H1 (cell line): ENCODE data around the gene SH2D1B. TPM values are rescaled to one million over a fixed set of nuclear protein-coding genes. Genes with fewer than 3 reads are reported as not detected.

Source experiments
- BCL11A ChIP-seq, 2 experiments: IDR thresholded peaks; one replicate each; pipeline ENCODE4 v1.6.1; 2011; ENCODE audit warnings: low read depth in 2 of 2, low read length in 2 of 2, mild to moderate bottlenecking in 2 of 2
- CEBPB ChIP-seq: IDR thresholded peaks from 2 replicates; pipeline ENCODE4 v1.6.1; 2012; ENCODE audit warnings: low read depth, low read length
- RNF2 ChIP-seq: fragments of 200-900, 300-1000 bp; sonication (generic); IDR thresholded peaks from 2 replicates; pipeline ENCODE4 v1.7.1; 2016; ENCODE audit warnings: borderline replicate concordance, low read depth, mild to moderate bottlenecking, antibody characterized with exemption, low read length; ENCODE audit not compliant: poor library complexity, severe bottlenecking; ENCODE audit errors: missing control alignments
- SP2 ChIP-seq: IDR thresholded peaks from 2 replicates; pipeline ENCODE4 v1.6.1; 2012; ENCODE audit warnings: mild to moderate bottlenecking, low read length, inconsistent platforms
- polyA plus RNA-seq, 7 experiments: library from polyadenylated mRNA; depleted of rRNA in 3 of 7; stranded (reverse) in 5 of 7; unstranded in 2 of 7; fragments of >200 nt in 5 of 7; fragments of 200-250 nt in 2 of 7; gene quantifications; 1 replicate in 5 of 7; 2 replicates in 1 of 7; 4 replicates in 1 of 7; pipeline versions ENCODE4 v1.2.1 to v1.2.3, GENCODE V29; 2011 to 2013; ENCODE audit warnings: missing spikeins in 2 of 7, mixed read lengths in 2 of 7
- total RNA-seq: library from RNA; stranded (reverse); fragmentation: NEBNext Ultra II Directional; extraction: Animal tissue kit (Norgen Biotek cat#: 25700); gene quantifications from 2 replicates; pipeline ENCODE4 v1.2.1, GENCODE V29; 2021
- TF ChIP-seq, protein P1 (sequence below): IDR thresholded peaks from 2 replicates; pipeline ENCODE4 v1.6.1; 2011; ENCODE audit warnings: low read length, improper control_type of control experiment
- TF ChIP-seq, protein P2 (sequence below): IDR thresholded peaks from 2 replicates; pipeline ENCODE4 v1.6.1; 2011; ENCODE audit warnings: low read depth, mild to moderate bottlenecking, low read length; ENCODE audit not compliant: insufficient read depth
- TF ChIP-seq, protein P3 (sequence below): fragments of 300-600 bp; sonication (generic); IDR thresholded peaks from 2 replicates; pipeline ENCODE4 v1.7.1; 2012; ENCODE audit warnings: low read length, moderate library complexity, mild to moderate bottlenecking, inconsistent platforms; ENCODE audit not compliant: insufficient replicate concordance
- TF ChIP-seq, protein P4 (sequence below): IDR thresholded peaks from 2 replicates; pipeline ENCODE4 v1.6.1; 2012; ENCODE audit warnings: inconsistent platforms

SH2D1B gene
- total and polyA plus RNA-seq, 2 of the 8 experiments (the other 6 are each of a cell fraction or from before 2014, with no cell fraction given), result not detected

DNA sequence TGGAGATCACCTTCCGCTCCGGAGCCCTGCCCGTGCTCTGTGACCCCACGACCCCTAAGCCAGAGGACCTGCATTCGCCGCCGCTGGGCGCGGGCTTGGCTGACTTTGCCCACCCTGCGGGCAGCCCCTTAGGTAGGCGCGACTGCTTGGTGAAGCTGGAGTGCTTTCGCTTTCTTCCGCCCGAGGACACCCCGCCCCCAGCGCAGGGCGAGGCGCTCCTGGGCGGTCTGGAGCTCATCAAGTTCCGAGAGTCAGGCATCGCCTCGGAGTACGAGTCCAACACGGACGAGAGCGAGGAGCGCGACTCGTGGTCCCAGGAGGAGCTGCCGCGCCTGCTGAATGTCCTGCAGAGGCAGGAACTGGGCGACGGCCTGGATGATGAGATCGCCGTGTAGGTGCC, 44.9 kb downstream of the SH2D1B start (continued):
- TF ChIP-seq, protein P1, sequence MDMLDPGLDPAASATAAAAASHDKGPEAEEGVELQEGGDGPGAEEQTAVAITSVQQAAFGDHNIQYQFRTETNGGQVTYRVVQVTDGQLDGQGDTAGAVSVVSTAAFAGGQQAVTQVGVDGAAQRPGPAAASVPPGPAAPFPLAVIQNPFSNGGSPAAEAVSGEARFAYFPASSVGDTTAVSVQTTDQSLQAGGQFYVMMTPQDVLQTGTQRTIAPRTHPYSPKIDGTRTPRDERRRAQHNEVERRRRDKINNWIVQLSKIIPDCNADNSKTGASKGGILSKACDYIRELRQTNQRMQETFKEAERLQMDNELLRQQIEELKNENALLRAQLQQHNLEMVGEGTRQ, result no peak
- TF ChIP-seq, protein P2, sequence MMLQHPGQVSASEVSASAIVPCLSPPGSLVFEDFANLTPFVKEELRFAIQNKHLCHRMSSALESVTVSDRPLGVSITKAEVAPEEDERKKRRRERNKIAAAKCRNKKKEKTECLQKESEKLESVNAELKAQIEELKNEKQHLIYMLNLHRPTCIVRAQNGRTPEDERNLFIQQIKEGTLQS, result no peak
- TF ChIP-seq SP2 (no peak), BCL11A (IDR thresholded peaks at IDR 0.05; ENCODE audit: low read depth in 2 of 2, low read length in 2 of 2) (no peak), CEBPB (no peak), RNF2 (no peak)
- TF ChIP-seq, protein P3, sequence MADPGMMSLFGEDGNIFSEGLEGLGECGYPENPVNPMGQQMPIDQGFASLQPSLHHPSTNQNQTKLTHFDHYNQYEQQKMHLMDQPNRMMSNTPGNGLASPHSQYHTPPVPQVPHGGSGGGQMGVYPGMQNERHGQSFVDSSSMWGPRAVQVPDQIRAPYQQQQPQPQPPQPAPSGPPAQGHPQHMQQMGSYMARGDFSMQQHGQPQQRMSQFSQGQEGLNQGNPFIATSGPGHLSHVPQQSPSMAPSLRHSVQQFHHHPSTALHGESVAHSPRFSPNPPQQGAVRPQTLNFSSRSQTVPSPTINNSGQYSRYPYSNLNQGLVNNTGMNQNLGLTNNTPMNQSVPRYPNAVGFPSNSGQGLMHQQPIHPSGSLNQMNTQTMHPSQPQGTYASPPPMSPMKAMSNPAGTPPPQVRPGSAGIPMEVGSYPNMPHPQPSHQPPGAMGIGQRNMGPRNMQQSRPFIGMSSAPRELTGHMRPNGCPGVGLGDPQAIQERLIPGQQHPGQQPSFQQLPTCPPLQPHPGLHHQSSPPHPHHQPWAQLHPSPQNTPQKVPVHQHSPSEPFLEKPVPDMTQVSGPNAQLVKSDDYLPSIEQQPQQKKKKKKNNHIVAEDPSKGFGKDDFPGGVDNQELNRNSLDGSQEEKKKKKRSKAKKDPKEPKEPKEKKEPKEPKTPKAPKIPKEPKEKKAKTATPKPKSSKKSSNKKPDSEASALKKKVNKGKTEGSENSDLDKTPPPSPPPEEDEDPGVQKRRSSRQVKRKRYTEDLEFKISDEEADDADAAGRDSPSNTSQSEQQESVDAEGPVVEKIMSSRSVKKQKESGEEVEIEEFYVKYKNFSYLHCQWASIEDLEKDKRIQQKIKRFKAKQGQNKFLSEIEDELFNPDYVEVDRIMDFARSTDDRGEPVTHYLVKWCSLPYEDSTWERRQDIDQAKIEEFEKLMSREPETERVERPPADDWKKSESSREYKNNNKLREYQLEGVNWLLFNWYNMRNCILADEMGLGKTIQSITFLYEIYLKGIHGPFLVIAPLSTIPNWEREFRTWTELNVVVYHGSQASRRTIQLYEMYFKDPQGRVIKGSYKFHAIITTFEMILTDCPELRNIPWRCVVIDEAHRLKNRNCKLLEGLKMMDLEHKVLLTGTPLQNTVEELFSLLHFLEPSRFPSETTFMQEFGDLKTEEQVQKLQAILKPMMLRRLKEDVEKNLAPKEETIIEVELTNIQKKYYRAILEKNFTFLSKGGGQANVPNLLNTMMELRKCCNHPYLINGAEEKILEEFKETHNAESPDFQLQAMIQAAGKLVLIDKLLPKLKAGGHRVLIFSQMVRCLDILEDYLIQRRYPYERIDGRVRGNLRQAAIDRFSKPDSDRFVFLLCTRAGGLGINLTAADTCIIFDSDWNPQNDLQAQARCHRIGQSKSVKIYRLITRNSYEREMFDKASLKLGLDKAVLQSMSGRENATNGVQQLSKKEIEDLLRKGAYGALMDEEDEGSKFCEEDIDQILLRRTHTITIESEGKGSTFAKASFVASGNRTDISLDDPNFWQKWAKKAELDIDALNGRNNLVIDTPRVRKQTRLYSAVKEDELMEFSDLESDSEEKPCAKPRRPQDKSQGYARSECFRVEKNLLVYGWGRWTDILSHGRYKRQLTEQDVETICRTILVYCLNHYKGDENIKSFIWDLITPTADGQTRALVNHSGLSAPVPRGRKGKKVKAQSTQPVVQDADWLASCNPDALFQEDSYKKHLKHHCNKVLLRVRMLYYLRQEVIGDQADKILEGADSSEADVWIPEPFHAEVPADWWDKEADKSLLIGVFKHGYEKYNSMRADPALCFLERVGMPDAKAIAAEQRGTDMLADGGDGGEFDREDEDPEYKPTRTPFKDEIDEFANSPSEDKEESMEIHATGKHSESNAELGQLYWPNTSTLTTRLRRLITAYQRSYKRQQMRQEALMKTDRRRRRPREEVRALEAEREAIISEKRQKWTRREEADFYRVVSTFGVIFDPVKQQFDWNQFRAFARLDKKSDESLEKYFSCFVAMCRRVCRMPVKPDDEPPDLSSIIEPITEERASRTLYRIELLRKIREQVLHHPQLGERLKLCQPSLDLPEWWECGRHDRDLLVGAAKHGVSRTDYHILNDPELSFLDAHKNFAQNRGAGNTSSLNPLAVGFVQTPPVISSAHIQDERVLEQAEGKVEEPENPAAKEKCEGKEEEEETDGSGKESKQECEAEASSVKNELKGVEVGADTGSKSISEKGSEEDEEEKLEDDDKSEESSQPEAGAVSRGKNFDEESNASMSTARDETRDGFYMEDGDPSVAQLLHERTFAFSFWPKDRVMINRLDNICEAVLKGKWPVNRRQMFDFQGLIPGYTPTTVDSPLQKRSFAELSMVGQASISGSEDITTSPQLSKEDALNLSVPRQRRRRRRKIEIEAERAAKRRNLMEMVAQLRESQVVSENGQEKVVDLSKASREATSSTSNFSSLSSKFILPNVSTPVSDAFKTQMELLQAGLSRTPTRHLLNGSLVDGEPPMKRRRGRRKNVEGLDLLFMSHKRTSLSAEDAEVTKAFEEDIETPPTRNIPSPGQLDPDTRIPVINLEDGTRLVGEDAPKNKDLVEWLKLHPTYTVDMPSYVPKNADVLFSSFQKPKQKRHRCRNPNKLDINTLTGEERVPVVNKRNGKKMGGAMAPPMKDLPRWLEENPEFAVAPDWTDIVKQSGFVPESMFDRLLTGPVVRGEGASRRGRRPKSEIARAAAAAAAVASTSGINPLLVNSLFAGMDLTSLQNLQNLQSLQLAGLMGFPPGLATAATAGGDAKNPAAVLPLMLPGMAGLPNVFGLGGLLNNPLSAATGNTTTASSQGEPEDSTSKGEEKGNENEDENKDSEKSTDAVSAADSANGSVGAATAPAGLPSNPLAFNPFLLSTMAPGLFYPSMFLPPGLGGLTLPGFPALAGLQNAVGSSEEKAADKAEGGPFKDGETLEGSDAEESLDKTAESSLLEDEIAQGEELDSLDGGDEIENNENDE, result no peak
- TF ChIP-seq, protein P4, sequence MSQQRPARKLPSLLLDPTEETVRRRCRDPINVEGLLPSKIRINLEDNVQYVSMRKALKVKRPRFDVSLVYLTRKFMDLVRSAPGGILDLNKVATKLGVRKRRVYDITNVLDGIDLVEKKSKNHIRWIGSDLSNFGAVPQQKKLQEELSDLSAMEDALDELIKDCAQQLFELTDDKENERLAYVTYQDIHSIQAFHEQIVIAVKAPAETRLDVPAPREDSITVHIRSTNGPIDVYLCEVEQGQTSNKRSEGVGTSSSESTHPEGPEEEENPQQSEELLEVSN, result no peak
